SK-N-SH (cell line): Measurements from ENCODE around the gene PCDHB16.

ENCODE experiments used
- CTCF ChIP-seq: fragments of 200-600 bp; sonication (generic); IDR thresholded peaks from 2 replicates; pipeline ENCODE4 v1.6.1; 2017; ENCODE audit warnings: antibody characterized with exemption, mild to moderate bottlenecking, moderate library complexity
- RCOR1 ChIP-seq: fragments of 150-350 bp; IDR thresholded peaks from 2 replicates; pipeline ENCODE4 v1.6.1; 2017; ENCODE audit warnings: antibody characterized with exemption, low read length
- TF ChIP-seq, protein P1 (sequence below): fragments of 150-350 bp; IDR thresholded peaks from 2 replicates; pipeline ENCODE4 v1.6.1; 2017; ENCODE audit warnings: antibody characterized with exemption, low read length, low read depth, borderline replicate concordance

- TF ChIP-seq RCOR1: no peak
- TF ChIP-seq CTCF: peak; percentile 39
- TF ChIP-seq, protein P1, sequence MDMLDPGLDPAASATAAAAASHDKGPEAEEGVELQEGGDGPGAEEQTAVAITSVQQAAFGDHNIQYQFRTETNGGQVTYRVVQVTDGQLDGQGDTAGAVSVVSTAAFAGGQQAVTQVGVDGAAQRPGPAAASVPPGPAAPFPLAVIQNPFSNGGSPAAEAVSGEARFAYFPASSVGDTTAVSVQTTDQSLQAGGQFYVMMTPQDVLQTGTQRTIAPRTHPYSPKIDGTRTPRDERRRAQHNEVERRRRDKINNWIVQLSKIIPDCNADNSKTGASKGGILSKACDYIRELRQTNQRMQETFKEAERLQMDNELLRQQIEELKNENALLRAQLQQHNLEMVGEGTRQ: no peak
Observed at GRCh38 chr5:141199359-141200235, 17.4 kb downstream of the PCDHB16 start, which contains the start of gene PCDHB11.
